NCI-H345 treated with DMSO at 0.1 percent for 48 hours (cell line): ENCODE results near the gene RMDN3.

Experiments used
- DNase-seq: peaks from one replicate; lab custom pipeline; 2025; ENCODE audit not compliant: unreplicated experiment; lab: John Stamatoyannopoulos, UW

RMDN3 gene

DNA sequence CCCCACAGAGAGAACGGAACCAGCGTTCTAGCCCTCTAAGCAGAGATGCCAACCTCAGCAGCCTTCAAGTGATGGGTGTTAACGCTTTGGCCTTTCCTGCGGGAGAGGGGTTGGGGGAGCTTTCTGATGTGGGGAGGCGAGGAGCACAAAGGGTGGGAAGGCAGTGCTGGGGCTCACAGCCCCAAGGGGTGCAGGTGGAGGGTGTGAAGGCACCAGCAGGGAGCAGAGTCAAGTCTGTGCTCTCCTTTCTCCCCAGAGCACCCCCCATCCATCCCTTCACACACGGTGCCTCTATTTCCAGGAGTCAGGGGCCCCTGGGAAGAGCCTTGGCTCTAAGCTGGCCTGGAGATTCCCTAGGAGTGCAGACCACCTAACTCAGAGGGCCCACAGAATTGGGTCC lies 18.8 kb upstream of the RMDN3 start:
- DNase-seq, result no peak

DNA sequence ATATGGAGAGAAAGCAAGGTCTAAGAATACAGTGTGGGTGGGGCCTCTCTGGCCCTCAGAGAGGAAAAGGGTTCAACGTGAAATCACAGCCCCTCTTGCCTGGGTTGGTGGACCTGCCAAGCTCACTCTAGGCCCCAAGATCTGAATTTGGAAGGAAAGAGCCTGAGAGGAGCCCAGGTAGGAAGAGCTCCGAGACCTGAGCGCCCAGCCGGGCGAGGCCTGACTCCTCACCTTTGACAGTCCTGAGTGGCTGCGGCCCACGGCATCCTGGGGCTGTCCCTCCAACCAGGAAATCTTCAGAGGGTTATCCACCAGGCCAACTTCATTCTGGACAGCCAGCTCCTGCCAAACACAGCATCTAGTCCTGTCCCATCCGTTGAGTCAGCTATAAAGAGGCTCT lies 18.4 kb upstream of the RMDN3 start:
- no peak for DNase-seq

- no peak for DNase-seq
Observed at GRCh38 chr15:40772014-40772413, 17.0 kb upstream of the RMDN3 start.

GRCh38 chr15:40771242-40771641 lies 16.2 kb upstream of the RMDN3 start:
- DNase-seq, result no peak

GRCh38 chr15:40770147-40770721 lies 15.2 kb upstream of the RMDN3 start:
- DNase-seq, result no peak

- DNase-seq, result peak; percentile 69
Observed at GRCh38 chr15:40769274-40770146, 14.5 kb upstream of the RMDN3 start, which contains the start of gene C15orf62. C15orf62 (plus strand) TSS chr15:40769980; CDS start chr15:40770496, 516 bp downstream.

DNA sequence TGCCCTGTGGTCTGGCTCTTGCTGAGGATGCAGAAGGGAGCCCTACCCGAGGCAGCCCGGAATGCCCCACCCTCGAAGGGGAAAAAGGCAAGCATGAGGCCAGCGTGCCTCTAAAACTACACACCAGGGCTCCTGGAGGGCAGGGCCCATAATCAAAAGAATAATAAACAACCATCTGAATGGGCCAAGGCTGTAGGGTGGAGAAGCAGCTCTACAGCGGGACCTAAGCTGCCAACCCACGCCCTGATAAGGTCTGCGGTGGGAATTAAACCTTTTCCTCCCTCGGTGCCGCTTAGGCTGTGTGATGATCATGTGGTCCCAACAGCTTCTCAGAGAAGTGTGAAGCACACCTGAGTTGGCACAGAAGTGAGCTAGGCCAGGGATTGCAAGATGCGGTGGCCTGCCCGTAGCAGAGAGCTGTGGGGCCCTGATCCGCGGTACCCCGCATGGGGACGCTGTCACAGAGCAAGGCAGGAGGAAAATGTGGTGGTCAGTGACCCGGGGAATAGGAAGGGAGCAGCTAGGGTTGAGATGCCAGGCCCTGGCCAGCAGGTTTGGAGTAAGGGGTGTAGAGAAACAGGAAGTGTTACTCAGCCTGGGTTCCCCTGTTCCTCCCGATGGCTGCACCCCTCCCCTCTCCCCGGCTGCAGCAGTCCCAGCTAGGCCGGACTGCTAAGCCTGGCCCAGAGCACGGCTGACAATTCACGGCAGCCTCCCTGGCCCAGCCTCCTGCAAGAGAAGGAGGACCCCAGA lies 13.6 kb upstream of the RMDN3 start:
- no peak for DNase-seq

- DNase-seq, result no peak
Observed at GRCh38 chr15:40767838-40768500, 12.9 kb upstream of the RMDN3 start.

- no peak for DNase-seq
Observed at GRCh38 chr15:40766906-40767837, 12.1 kb upstream of the RMDN3 start.

DNA sequence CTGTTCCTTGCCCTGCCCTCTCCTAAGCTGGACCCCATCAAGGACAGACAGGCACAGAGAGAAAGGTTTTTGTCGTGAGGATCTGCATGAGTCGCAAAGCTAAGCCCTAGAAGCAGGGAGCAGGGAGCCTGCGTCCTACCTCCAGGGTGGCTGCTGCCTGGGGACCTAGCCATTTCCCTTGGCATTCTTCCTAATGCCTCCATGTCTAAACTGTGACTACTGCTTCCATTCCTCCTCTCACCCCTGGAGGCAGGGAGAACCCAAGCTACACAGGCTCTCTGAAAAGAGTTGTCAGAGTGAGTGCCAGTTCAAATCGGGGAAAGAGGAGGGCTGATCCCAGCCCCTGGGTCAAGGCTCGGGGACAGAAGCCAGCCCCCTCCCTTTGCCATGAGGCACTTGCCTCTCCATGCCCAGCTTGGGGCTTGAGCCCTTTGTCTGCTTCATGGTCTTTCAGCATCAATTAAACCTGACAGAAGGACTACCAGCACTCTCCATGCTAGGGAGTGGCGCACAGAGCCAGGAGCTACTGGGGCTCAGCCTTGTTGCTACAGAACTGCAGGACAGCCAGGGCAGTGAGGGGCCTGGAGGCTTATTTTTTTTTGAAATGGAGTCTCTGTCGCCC lies 11.3 kb upstream of the RMDN3 start:
- DNase-seq, result no peak

DNA sequence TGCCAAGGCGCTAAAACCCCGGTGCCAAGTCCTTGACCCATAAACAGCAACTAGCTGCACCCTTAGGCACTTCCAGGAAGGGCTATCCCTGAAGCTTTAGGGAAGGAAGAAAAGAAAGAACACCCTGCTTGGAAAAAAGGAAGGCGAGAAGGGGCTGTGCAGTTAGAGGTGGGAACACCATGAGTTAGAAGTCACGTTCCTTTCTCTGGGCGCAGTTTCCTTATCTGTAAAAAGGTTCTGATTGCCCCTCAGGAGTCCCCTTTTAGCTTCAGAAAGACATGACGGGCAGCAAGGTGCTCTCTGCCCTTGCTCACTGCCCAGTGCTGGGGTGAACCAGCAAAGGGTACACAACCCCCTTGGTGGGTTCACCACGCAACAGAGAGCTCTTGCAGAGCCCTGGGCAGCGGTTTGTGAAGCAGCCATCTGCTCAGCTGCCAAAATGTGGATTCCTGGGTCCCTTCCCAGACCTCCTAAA lies 9.6 kb upstream of the RMDN3 start:
- no peak for DNase-seq

DNA sequence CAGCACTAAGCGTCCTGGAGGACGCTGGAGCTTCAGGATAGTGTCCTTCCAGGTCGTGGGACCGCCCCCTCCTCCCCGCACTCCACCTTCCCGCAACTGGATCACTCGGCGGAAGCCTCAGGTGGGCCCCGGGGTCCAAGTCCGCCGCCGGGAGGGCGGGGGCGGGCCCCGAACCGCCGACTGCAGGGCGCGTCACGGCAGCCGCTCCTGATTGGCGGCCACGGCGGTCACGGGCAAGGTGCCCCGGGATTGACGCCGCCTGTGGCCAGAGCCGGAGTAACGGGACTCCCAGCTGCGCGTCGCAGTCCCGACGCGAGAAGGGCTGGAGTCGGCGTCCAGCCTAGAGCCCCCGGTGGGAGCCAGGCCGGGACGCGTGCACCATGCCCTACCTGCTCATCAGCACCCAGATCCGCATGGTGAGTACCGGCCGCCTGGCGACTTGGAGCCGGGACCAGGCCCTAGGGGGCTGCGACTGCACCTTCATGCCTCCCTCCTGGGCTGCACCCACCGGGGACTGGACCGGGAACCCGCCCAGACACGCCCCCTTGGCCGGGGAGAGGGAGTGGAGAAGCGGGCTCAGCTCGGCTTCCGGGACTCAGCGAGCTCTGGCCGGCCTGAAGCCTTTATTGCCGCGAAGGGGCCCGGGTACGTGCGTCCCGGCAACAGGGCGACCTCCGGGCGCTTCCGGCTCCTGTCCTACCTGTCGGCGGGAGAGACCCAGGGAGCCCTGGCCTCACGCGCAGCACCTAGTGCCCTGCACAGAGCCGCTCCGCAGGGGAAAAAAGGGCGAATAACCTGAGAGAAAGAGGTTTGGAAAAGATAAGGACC lies 9.0 kb upstream of the RMDN3 start, which contains the start of gene GCHFR:
Gene GCHFR (plus strand): TSS at position 268 of the 828 bp plus-strand sequence. CDS start 113 bp downstream, at position 381.
- no peak for DNase-seq

DNA sequence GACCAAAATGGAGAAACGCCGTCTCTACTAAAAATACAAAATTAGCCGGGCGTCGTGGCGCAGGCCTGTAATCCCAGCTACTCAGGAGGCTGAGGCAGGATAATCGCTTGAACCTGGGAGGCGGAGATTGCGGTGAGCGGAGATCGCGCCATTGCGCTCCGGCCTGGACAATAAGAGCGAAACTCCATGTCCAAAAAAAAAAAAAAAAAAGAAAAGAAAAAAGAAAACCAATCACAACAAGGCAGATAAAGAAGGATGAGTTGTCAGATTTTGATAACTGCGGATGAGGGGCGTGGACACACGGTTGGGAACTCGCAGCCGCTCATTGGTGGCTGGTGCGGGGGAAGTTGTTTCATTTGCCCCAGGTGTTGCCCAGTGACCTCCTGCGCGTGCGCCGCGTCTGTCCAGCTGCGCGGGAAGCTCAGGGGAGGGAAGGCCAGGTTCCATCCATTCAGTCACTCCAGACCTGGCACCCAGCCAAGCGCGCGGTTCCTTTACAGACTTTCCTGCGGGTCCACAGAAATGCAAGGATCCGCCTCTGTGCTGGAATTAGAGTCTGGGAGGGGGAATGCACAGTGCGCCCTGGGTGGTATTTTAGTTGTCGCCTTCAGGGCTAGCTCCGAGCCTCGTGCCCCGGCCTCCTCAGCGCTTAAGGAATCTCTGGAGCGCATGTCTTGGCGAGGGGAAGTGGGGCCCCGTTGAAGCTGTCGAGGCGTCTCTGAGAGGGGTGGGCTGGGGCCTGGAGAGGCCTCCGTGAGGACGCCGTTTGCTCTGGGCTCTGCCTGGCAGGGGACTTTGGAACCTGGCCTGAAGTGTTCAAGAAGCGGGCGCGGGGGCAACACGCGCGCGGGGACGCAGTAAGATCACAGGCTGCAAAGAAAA lies 8.1 kb upstream of the RMDN3 start:
- DNase-seq, result peak; percentile 27

GRCh38 chr15:40759961-40760360 lies 4.9 kb upstream of the RMDN3 start:
- DNase-seq, result no peak

- DNase-seq, result peak; percentile 12
Observed at GRCh38 chr15:40756938-40757337, 1.9 kb upstream of the RMDN3 start.

DNA sequence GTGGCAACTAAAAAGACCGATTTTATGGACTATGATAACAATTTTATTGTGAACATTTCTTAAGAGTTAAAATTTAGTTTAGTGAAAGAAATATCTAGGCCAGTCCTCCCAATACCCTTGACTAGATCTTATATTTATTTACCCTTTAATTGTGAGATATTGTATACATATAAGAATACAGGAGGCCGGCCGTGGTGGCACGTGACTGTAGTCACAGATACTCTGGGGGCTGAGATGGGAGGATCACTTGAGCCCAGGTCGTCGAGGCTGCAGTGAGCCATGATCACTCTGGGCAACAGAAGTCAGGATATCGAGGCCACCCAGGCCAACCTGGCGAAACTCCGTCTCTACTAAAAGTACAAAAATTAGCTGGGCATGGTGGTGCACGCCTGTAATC lies 756 bp upstream of the RMDN3 start:
- DNase-seq, result peak; percentile 15

DNA sequence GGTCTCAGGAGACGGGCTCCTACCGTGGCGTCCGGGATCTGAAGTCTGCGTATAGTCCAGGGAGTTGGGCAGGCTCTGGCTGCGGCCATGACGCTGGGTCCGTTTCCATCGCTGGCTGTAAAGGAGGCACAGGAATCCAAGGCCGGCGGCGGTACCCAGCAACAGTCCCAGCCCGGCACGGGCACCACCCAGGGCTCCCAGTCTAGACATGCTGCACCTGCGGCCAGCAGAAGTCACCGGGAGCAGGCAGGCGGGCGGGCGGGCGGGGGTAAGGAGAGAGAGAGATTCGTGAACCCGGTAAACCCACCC lies 526 bp downstream of the RMDN3 start:
- DNase-seq, result no peak

DNA sequence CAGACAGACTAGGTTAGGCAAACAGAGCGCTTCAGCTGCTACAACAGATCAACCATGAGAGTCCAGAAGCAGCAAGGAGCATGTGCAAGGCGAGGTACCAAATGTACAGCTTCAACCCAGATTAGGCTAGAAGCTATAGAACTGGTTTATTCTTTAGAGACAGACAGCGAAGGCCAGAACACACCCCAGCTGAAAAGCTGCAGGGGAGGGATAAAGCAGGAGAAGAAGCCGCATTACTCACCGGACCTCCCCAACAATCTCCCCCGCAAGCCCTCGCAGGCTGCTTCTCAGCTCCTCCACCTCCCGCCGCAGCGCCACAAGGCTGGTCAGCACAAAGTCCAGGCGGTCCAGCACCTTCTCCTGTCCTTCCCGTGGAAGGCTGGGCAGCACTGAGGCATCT lies 3.3 kb downstream of the RMDN3 start:
- DNase-seq, result no peak
